BLaER1 (cell line): ENCODE data around the gene OR8H2.

Experiments used
- H3K27ac ChIP-seq: shearing (Covaris generic); formaldehyde crosslinking; 2 replicates; pipeline ENCODE4 v1.8.1; 2022
- H3K27me3 ChIP-seq: shearing (Covaris generic); formaldehyde crosslinking; 2 replicates; pipeline ENCODE4 v1.8.1; 2022
- H3K36me3 ChIP-seq: shearing (Covaris generic); formaldehyde crosslinking; 2 replicates; pipeline ENCODE4 v1.8.1; 2022
- H3K4me1 ChIP-seq: shearing (Covaris generic); formaldehyde crosslinking; 2 replicates; pipeline ENCODE4 v1.8.1; 2022
- H3K4me2 ChIP-seq: shearing (Covaris generic); formaldehyde crosslinking; 2 replicates; pipeline ENCODE4 v1.8.1; 2022
- H3K4me3 ChIP-seq: shearing (Covaris generic); formaldehyde crosslinking; 2 replicates; pipeline ENCODE4 v1.8.1; 2022
- H3K9ac ChIP-seq: shearing (Covaris generic); formaldehyde crosslinking; 2 replicates; pipeline ENCODE4 v1.8.1; 2022
- H3K9me3 ChIP-seq: shearing (Covaris generic); formaldehyde crosslinking; 2 replicates; pipeline ENCODE4 v1.8.1; 2022
- H4K20me1 ChIP-seq: shearing (Covaris generic); formaldehyde crosslinking; 2 replicates; pipeline ENCODE4 v1.8.1; 2022
- Cebpa-rat ChIP-seq: shearing (Covaris generic); IDR thresholded peaks from 2 replicates; pipeline ENCODE4 v1.8.1; 2022

OR8H2 gene

DNA sequence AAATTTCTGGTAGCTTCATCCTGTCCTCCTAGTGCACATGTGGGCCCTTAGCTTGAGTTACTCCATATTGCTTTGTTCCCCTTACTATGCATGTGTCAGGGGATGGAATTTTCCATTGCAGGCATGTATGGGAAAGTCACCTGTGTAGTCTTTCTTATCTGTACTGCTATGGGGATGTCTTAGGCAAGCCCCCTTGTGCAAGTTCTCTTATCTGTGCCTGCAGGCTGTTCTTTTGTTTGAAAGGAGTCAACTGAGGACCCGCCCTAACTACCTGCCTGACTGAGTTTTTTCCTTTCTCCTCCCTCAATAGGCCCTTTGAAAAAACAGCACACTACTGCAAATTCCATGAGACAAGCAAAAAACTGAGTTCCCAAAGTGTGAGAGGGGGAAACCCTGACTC, 47.9 kb downstream of the OR8H2 start:
- no peaks in the 10 kb centered on the region for H4K20me1 ChIP-seq
- peaks cover 8% of the 10 kb centered on the region; the same call in 1 of the 2 replicates for H3K9me3 ChIP-seq
- TF ChIP-seq Cebpa-rat, result no peak
- no peaks in the 10 kb centered on the region for H3K27me3 ChIP-seq
- H3K4me1 ChIP-seq, result no peaks in the 10 kb centered on the region
- H3K27ac ChIP-seq, result no peak overlapping the region
- H3K36me3 ChIP-seq, result no peaks in the 10 kb centered on the region
- no peak overlapping the region for H3K4me3 ChIP-seq
- no peak overlapping the region for H3K9ac ChIP-seq
- H3K4me2 ChIP-seq, result no peak overlapping the region

GRCh38 chr11:56152333-56152732, 48.8 kb downstream of the OR8H2 start:
- Histone ChIP-seq H3K4me1 (no peaks in the 10 kb centered on the region), H3K9ac (no peak overlapping the region), H3K27ac (no peak overlapping the region), H3K9me3 (peaks cover 8% of the 10 kb centered on the region; the same call in 1 of the 2 replicates), H3K36me3 (no peaks in the 10 kb centered on the region), H3K27me3 (no peaks in the 10 kb centered on the region), H3K4me3 (no peak overlapping the region), H4K20me1 (no peaks in the 10 kb centered on the region), H3K4me2 (no peak overlapping the region)
- TF ChIP-seq Cebpa-rat, result no peak
